RWPE2 (cell line): Measurements from ENCODE around the gene SH3BP5L.

Source experiments
- ATAC-seq: fragments of 200-7000 bp; cut with Tn5 transposase; 3 replicates; pipeline ENCODE4 v1.9.1; 2021; ENCODE audit warnings: low read depth
- DNase-seq: peaks from one replicate; pipeline ENCODE4 v3.0.0-alpha.2; 2020; ENCODE audit warnings: low spot score
- H3K27ac ChIP-seq: fragments of 450-650 bp; 2 replicates; pipeline ENCODE4 v1.5.1; 2017; ENCODE audit warnings: mild to moderate bottlenecking; ENCODE audit not compliant: poor library complexity, severe bottlenecking
- H3K27me3 ChIP-seq: fragments of 250-450 bp; sonication (Bioruptor Pico); 2 replicates; pipeline ENCODE4 v1.5.1; 2021; ENCODE audit warnings: mild to moderate bottlenecking, moderate library complexity; ENCODE audit not compliant: insufficient read depth, poor library complexity, severe bottlenecking
- H3K36me3 ChIP-seq: fragments of 250-450 bp; sonication (Bioruptor Pico); 2 replicates; pipeline ENCODE4 v1.5.1; 2020; ENCODE audit warnings: low read depth, mild to moderate bottlenecking, moderate library complexity
- H3K4me1 ChIP-seq: fragments of 250-450 bp; sonication (Bioruptor Pico); 2 replicates; pipeline ENCODE4 v1.5.1; 2021; ENCODE audit warnings: mild to moderate bottlenecking, moderate library complexity; ENCODE audit not compliant: insufficient read depth, poor library complexity, severe bottlenecking
- H3K4me3 ChIP-seq: fragments of 250-450 bp; sonication (Bioruptor Pico); 2 replicates; pipeline ENCODE4 v1.5.1; 2021; ENCODE audit warnings: mild to moderate bottlenecking, moderate library complexity; ENCODE audit not compliant: severe bottlenecking
- H3K9me3 ChIP-seq: fragments of 250-450 bp; sonication (Bioruptor Pico); 2 replicates; pipeline ENCODE4 v1.5.1; 2021; ENCODE audit warnings: mild to moderate bottlenecking, moderate library complexity; ENCODE audit not compliant: severe bottlenecking
- CTCF ChIP-seq: fragments of 450-650 bp; IDR thresholded peaks from one replicate; pipeline ENCODE4 v1.5.1; 2017; ENCODE audit warnings: mild to moderate bottlenecking, moderate library complexity; ENCODE audit not compliant: poor library complexity, severe bottlenecking

The SH3BP5L gene

GRCh38 chr1:248824701-248825100 is 1.0 kb downstream of the SH3BP5L start:
- H3K36me3 ChIP-seq: peaks cover 26% of the 10 kb centered on the region
- H3K4me1 ChIP-seq: peaks cover 7% of the 10 kb centered on the region
- no peak overlapping the region for H3K27ac ChIP-seq
- no peak for DNase-seq
- no peaks in the 10 kb centered on the region for H3K9me3 ChIP-seq
- H3K4me3 ChIP-seq: peak overlapping the region; percentile 52
- no peaks in the 10 kb centered on the region for H3K27me3 ChIP-seq
- no peak for ATAC-seq
- TF ChIP-seq CTCF: no peak

GRCh38 chr1:248824301-248824700 is 1.4 kb downstream of the SH3BP5L start:
- no peak for TF ChIP-seq CTCF
- Histone ChIP-seq H3K27me3 (no peaks in the 10 kb centered on the region), H3K27ac (no peak overlapping the region), H3K9me3 (no peaks in the 10 kb centered on the region), H3K36me3 (peaks cover 26% of the 10 kb centered on the region), H3K4me3 (no peak overlapping the region), H3K4me1 (peaks cover 7% of the 10 kb centered on the region)
- no peak for ATAC-seq
- DNase-seq: no peak

GRCh38 chr1:248823517-248824001 is 2.2 kb downstream of the SH3BP5L start:
- no peak overlapping the region for H3K4me3 ChIP-seq
- no peak for ATAC-seq
- H3K27ac ChIP-seq: no peak overlapping the region

GRCh38 chr1:248822148-248823032 is 3.3 kb downstream of the SH3BP5L start:
- Histone ChIP-seq H3K27ac (no peak overlapping the region), H3K9me3 (no peaks in the 10 kb centered on the region), H3K27me3 (no peaks in the 10 kb centered on the region), H3K36me3 (peaks cover 26% of the 10 kb centered on the region), H3K4me1 (no peaks in the 10 kb centered on the region), H3K4me3 (no peak overlapping the region)
- no peak for DNase-seq
- no peak for ATAC-seq
- no peak for TF ChIP-seq CTCF

More at GRCh38 chr1:248823517-248824001, 2.2 kb downstream of the SH3BP5L start:
- Histone ChIP-seq H3K9me3 (no peaks in the 10 kb centered on the region), H3K27me3 (no peaks in the 10 kb centered on the region), H3K4me1 (peaks cover under 1% of the 10 kb centered on the region), H3K36me3 (peaks cover 26% of the 10 kb centered on the region)
- TF ChIP-seq CTCF: no peak
- no peak for DNase-seq

- H3K4me1 ChIP-seq: no peaks in the 10 kb centered on the region
- no peak for DNase-seq
- ATAC-seq: no peak
These were observed 4.1 kb downstream of the SH3BP5L start for GRCh38 chr1:248821641-248822040.

More at GRCh38 chr1:248821641-248822040, 4.1 kb downstream of the SH3BP5L start:
- H3K27ac ChIP-seq: no peak overlapping the region
- no peak for TF ChIP-seq CTCF
- H3K9me3 ChIP-seq: no peaks in the 10 kb centered on the region
- H3K4me3 ChIP-seq: no peak overlapping the region
- H3K36me3 ChIP-seq: peaks cover 26% of the 10 kb centered on the region
- no peaks in the 10 kb centered on the region for H3K27me3 ChIP-seq
